Testis (tissue), 2 donors: ENCODE data around the gene BACH1.

Experiments used
- POLR2A ChIP-seq: fragments of 450-650 bp; IDR thresholded peaks from one replicate; pipeline ENCODE4 v1.6.1; 2017; ENCODE audit warnings: antibody characterized with exemption, mild to moderate bottlenecking, moderate library complexity
- TF ChIP-seq, protein P1 (sequence below), 3 experiments: fragments of 450-650 bp in 2 of 3; fragments of 200-600 bp in 1 of 3; sonication (generic) in 1 of 3; IDR thresholded peaks; one replicate each; pipeline ENCODE4 v1.5.1; 2016 to 2019; ENCODE audit warnings: antibody characterized with exemption in 3 of 3, mild to moderate bottlenecking in 2 of 3, moderate library complexity in 1 of 3

DNA sequence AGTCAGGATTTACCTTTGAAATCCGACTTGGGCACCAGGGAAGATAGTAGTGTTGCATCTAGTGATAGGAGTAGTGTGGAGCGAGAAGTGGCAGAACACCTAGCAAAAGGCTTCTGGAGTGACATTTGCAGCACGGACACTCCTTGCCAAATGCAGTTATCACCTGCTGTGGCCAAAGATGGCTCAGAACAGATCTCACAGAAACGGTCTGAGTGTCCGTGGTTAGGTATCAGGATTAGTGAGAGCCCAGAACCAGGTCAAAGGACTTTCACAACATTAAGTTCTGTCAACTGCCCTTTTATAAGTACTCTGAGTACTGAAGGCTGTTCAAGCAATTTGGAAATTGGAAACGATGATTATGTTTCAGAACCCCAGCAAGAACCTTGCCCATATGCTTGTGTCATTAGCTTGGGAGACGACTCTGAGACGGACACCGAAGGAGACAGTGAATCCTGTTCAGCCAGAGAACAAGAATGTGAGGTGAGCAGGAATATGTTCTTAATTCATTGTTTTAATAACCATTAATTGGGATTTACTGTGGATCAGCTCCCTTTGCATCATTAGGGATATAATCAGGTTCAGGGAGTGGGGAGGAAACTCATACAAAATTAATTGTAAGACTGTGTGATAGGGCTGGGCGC lies 28.3 kb downstream of the BACH1 start:
- TF ChIP-seq, protein P1, sequence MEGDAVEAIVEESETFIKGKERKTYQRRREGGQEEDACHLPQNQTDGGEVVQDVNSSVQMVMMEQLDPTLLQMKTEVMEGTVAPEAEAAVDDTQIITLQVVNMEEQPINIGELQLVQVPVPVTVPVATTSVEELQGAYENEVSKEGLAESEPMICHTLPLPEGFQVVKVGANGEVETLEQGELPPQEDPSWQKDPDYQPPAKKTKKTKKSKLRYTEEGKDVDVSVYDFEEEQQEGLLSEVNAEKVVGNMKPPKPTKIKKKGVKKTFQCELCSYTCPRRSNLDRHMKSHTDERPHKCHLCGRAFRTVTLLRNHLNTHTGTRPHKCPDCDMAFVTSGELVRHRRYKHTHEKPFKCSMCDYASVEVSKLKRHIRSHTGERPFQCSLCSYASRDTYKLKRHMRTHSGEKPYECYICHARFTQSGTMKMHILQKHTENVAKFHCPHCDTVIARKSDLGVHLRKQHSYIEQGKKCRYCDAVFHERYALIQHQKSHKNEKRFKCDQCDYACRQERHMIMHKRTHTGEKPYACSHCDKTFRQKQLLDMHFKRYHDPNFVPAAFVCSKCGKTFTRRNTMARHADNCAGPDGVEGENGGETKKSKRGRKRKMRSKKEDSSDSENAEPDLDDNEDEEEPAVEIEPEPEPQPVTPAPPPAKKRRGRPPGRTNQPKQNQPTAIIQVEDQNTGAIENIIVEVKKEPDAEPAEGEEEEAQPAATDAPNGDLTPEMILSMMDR (IDR thresholded peaks at IDR 0.05), result no peak
- no peak for TF ChIP-seq POLR2A
